GM18868 (cell line): ENCODE data around the gene RFC5.
A peak's percentile ranks its signal among the peaks of the same experiment; 100 is the strongest.
"Not testable (repeated sequence)": the region's sequence is repeated elsewhere in the genome, so short reads cannot be mapped to it uniquely, and the experiment has no call there.

Source experiments
- ATAC-seq: cut with Tn5 transposase; IDR thresholded peaks from one replicate; pipeline ENCODE4 v1.9.1; 2021; ENCODE audit warnings: mild to moderate bottlenecking, moderate library complexity; ENCODE audit not compliant: unreplicated experiment

The RFC5 gene

GRCh38 chr12:118070650-118071049 is 54.1 kb downstream of the RFC5 start:
- ATAC-seq, result no peak

GRCh38 chr12:118073768-118074167 is 57.3 kb downstream of the RFC5 start:
- ATAC-seq, result peak; percentile 19

GRCh38 chr12:118081521-118081920 is 65.0 kb downstream of the RFC5 start:
- not testable (repeated sequence) for ATAC-seq
